HEK293 (cell line): ENCODE data around the gene CABP4.

Source experiments
- GLIS2 ChIP-seq: fragments of 450-650 bp; formaldehyde crosslinking; IDR thresholded peaks from 2 replicates; pipeline ENCODE4 v1.5.1; 2016; ENCODE audit warnings: missing biosample characterization, missing genetic modification characterization
- ZBTB8A ChIP-seq: fragments of 450-650 bp; formaldehyde crosslinking; IDR thresholded peaks from 2 replicates; pipeline ENCODE4 v1.5.1; 2016; ENCODE audit warnings: missing biosample characterization, missing genetic modification characterization
- ZEB2 ChIP-seq: fragments of 450-650 bp; formaldehyde crosslinking; IDR thresholded peaks from 2 replicates; pipeline ENCODE4 v1.5.1; 2016; ENCODE audit warnings: missing biosample characterization, missing genetic modification characterization
- ZFP69B ChIP-seq: fragments of 450-650 bp; formaldehyde crosslinking; IDR thresholded peaks from 2 replicates; pipeline ENCODE4 v1.5.1; 2016; ENCODE audit warnings: missing biosample characterization, missing genetic modification characterization
- ZNF16 ChIP-seq: fragments of 450-650 bp; formaldehyde crosslinking; IDR thresholded peaks from 2 replicates; pipeline ENCODE4 v1.5.1; 2016; ENCODE audit warnings: low read depth, missing biosample characterization, missing genetic modification characterization
- ZNF473 ChIP-seq: fragments of 450-650 bp; formaldehyde crosslinking; IDR thresholded peaks from 2 replicates; pipeline ENCODE4 v1.5.1; 2017; ENCODE audit warnings: missing biosample characterization, missing genetic modification characterization
- ZNF510 ChIP-seq: fragments of 450-650 bp; formaldehyde crosslinking; IDR thresholded peaks from 2 replicates; pipeline ENCODE4 v1.5.1; 2018; ENCODE audit warnings: mild to moderate bottlenecking, missing genetic modification characterization, missing biosample characterization; ENCODE audit not compliant: insufficient replicate concordance
- ZNF660 ChIP-seq: fragments of 450-650 bp; IDR thresholded peaks from 2 replicates; pipeline ENCODE4 v1.5.1; 2018; ENCODE audit warnings: missing biosample characterization, mild to moderate bottlenecking, missing genetic modification characterization
- TF ChIP-seq, protein P1 (sequence below): fragments of 450-650 bp; formaldehyde crosslinking; IDR thresholded peaks from 2 replicates; pipeline ENCODE4 v1.5.1; 2016; ENCODE audit warnings: missing biosample characterization, missing genetic modification characterization
- TF ChIP-seq, protein P2 (sequence below): sonication (generic); formaldehyde crosslinking; IDR thresholded peaks from 2 replicates; pipeline ENCODE4 v1.8.1; 2022; ENCODE audit warnings: mild to moderate bottlenecking, moderate library complexity, missing genetic modification reagents
- TF ChIP-seq, protein P3 (sequence below): fragments of 450-650 bp; formaldehyde crosslinking; IDR thresholded peaks from 2 replicates; pipeline ENCODE4 v1.5.1; 2017; ENCODE audit warnings: missing biosample characterization, missing genetic modification characterization

DNA sequence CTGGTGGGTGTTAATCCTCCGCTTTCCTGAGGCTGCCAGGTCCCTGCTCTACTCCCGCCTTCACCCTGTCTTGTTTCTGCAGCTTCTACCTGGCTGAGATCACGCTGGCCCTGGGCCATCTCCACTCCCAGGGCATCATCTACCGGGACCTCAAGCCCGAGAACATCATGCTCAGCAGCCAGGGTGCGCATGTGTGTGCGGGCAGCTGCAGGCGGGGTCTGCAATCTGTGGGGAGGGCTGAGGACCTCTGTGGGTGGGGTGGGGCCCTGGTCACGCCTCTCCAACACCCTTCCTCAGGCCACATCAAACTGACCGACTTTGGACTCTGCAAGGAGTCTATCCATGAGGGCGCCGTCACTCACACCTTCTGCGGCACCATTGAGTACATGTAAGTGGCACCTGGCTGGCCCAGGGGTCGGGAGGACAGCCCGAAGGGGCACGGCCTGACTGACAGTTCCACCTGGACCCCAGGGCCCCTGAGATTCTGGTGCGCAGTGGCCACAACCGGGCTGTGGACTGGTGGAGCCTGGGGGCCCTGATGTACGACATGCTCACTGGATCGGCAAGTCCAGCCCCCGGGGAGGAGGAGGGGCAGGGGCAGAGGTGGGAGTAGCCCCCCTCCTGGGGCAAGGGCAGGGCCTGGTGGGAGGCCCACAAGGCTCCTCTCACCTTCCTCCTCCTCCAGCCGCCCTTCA lies 22.4 kb upstream of the CABP4 start:
- TF ChIP-seq, protein P1, sequence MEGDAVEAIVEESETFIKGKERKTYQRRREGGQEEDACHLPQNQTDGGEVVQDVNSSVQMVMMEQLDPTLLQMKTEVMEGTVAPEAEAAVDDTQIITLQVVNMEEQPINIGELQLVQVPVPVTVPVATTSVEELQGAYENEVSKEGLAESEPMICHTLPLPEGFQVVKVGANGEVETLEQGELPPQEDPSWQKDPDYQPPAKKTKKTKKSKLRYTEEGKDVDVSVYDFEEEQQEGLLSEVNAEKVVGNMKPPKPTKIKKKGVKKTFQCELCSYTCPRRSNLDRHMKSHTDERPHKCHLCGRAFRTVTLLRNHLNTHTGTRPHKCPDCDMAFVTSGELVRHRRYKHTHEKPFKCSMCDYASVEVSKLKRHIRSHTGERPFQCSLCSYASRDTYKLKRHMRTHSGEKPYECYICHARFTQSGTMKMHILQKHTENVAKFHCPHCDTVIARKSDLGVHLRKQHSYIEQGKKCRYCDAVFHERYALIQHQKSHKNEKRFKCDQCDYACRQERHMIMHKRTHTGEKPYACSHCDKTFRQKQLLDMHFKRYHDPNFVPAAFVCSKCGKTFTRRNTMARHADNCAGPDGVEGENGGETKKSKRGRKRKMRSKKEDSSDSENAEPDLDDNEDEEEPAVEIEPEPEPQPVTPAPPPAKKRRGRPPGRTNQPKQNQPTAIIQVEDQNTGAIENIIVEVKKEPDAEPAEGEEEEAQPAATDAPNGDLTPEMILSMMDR (tag by site-specific recombination), result no peak
- TF ChIP-seq, protein P2, sequence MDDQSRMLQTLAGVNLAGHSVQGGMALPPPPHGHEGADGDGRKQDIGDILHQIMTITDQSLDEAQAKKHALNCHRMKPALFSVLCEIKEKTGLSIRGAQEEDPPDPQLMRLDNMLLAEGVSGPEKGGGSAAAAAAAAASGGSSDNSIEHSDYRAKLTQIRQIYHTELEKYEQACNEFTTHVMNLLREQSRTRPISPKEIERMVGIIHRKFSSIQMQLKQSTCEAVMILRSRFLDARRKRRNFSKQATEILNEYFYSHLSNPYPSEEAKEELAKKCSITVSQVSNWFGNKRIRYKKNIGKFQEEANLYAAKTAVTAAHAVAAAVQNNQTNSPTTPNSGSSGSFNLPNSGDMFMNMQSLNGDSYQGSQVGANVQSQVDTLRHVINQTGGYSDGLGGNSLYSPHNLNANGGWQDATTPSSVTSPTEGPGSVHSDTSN (CRISPR knock-in tag), result no peak
- TF ChIP-seq ZFP69B (tag by site-specific recombination) (no peak), GLIS2 (tag by site-specific recombination) (no peak), ZBTB8A (tag by site-specific recombination) (no peak), ZNF660 (tag by site-specific recombination) (no peak), ZNF510 (tag by site-specific recombination) (no peak), ZNF16 (tag by site-specific recombination) (no peak), ZEB2 (tag by site-specific recombination) (no peak), ZNF473 (tag by site-specific recombination) (no peak)
- TF ChIP-seq, protein P3, sequence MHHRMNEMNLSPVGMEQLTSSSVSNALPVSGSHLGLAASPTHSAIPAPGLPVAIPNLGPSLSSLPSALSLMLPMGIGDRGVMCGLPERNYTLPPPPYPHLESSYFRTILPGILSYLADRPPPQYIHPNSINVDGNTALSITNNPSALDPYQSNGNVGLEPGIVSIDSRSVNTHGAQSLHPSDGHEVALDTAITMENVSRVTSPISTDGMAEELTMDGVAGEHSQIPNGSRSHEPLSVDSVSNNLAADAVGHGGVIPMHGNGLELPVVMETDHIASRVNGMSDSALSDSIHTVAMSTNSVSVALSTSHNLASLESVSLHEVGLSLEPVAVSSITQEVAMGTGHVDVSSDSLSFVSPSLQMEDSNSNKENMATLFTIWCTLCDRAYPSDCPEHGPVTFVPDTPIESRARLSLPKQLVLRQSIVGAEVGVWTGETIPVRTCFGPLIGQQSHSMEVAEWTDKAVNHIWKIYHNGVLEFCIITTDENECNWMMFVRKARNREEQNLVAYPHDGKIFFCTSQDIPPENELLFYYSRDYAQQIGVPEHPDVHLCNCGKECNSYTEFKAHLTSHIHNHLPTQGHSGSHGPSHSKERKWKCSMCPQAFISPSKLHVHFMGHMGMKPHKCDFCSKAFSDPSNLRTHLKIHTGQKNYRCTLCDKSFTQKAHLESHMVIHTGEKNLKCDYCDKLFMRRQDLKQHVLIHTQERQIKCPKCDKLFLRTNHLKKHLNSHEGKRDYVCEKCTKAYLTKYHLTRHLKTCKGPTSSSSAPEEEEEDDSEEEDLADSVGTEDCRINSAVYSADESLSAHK (tag by site-specific recombination), result no peak
